HepG2 (cell line): ENCODE data around the gene AFF4. TPM values are rescaled to one million over a fixed set of nuclear protein-coding genes. Genes with fewer than 3 reads are reported as not detected.

ENCODE experiments used
- ARNTL ChIP-seq: sonication (generic); formaldehyde crosslinking; IDR thresholded peaks from 2 replicates; pipeline ENCODE4 v1.4.0; 2020; ENCODE audit warnings: mild to moderate bottlenecking, missing genetic modification reagents
- DBP ChIP-seq: sonication (generic); formaldehyde crosslinking; IDR thresholded peaks from 2 replicates; pipeline ENCODE4 v1.4.0; 2020; ENCODE audit warnings: missing genetic modification reagents; ENCODE audit errors: not compliant biosample characterization
- ELK4 ChIP-seq: sonication (generic); formaldehyde crosslinking; IDR thresholded peaks from 2 replicates; pipeline ENCODE4 v1.9.0; 2021; ENCODE audit warnings: missing genetic modification reagents, borderline replicate concordance
- EZH2 ChIP-seq: conservative IDR thresholded peaks from 2 replicates; pipeline ENCODE4 v1.6.1; 2012; ENCODE audit warnings: mild to moderate bottlenecking, low read depth, low read length, moderate library complexity
- FOXK1 ChIP-seq: sonication (generic); formaldehyde crosslinking; IDR thresholded peaks from 2 replicates; pipeline ENCODE4 v1.4.0; 2020; ENCODE audit warnings: low read depth, missing genetic modification reagents, borderline replicate concordance
- HNF1A ChIP-seq, 2 experiments: sonication (generic) in 1 of 2; formaldehyde crosslinking in 1 of 2; IDR thresholded peaks; 2 replicates each; pipeline versions ENCODE4 v1.4.0 to v1.6.1; 2016 to 2020; ENCODE audit warnings: borderline replicate concordance in 1 of 2, low read depth in 1 of 2, mild to moderate bottlenecking in 1 of 2, missing genetic modification reagents in 1 of 2
- MATR3 ChIP-seq: sonication (generic); formaldehyde crosslinking; IDR thresholded peaks from 2 replicates; pipeline ENCODE4 v1.4.0; 2020; ENCODE audit warnings: missing genetic modification reagents
- MAX ChIP-seq: IDR thresholded peaks from 2 replicates; pipeline ENCODE4 v1.6.1; 2012; ENCODE audit warnings: inconsistent platforms
- PHB2 ChIP-seq: fragments of 450-650 bp; IDR thresholded peaks from 2 replicates; pipeline ENCODE4 v1.6.1; 2018; ENCODE audit not compliant: partially characterized antibody
- PRMT3 ChIP-seq: sonication (generic); formaldehyde crosslinking; IDR thresholded peaks from 2 replicates; pipeline ENCODE4 v1.8.1; 2022; ENCODE audit warnings: low read depth, mild to moderate bottlenecking, moderate library complexity, missing genetic modification reagents, borderline replicate concordance
- RAD51 ChIP-seq: fragments of 450-650 bp; IDR thresholded peaks from 2 replicates; pipeline ENCODE4 v1.6.1; 2016; ENCODE audit warnings: borderline replicate concordance
- SMC3 ChIP-seq: IDR thresholded peaks from 2 replicates; pipeline ENCODE4 v1.6.1; 2011; ENCODE audit warnings: low read length, improper control_type of control experiment
- ZBTB34 ChIP-seq: sonication (generic); formaldehyde crosslinking; IDR thresholded peaks from 2 replicates; pipeline ENCODE4 v1.8.0; 2022; ENCODE audit warnings: mild to moderate bottlenecking, missing genetic modification reagents
- ZBTB7B ChIP-seq: sonication (generic); formaldehyde crosslinking; IDR thresholded peaks from 2 replicates; pipeline ENCODE4 v1.4.0; 2020; ENCODE audit warnings: missing genetic modification reagents
- ZFP37 ChIP-seq: sonication (generic); formaldehyde crosslinking; IDR thresholded peaks from 2 replicates; pipeline ENCODE4 v1.4.0; 2020; ENCODE audit warnings: missing genetic modification reagents, borderline replicate concordance
- ZNF530 ChIP-seq: sonication (generic); formaldehyde crosslinking; IDR thresholded peaks from 2 replicates; pipeline ENCODE4 v1.5.0; 2020; ENCODE audit warnings: low read depth, mild to moderate bottlenecking, missing genetic modification reagents
- ZNF543 ChIP-seq: sonication (generic); formaldehyde crosslinking; IDR thresholded peaks from 2 replicates; pipeline ENCODE4 v1.4.0; 2020; ENCODE audit warnings: mild to moderate bottlenecking, missing genetic modification reagents
- ZNF615 ChIP-seq: sonication (generic); formaldehyde crosslinking; IDR thresholded peaks from 2 replicates; pipeline ENCODE4 v1.5.0; 2020; ENCODE audit warnings: mild to moderate bottlenecking, missing genetic modification reagents, borderline replicate concordance
- ZNF660 ChIP-seq: sonication (generic); formaldehyde crosslinking; IDR thresholded peaks from 2 replicates; pipeline ENCODE4 v1.5.1; 2020; ENCODE audit warnings: mild to moderate bottlenecking, low read depth, missing genetic modification reagents, borderline replicate concordance
- ZNF891 ChIP-seq: sonication (generic); formaldehyde crosslinking; IDR thresholded peaks from 2 replicates; pipeline ENCODE4 v1.5.0; 2020; ENCODE audit warnings: mild to moderate bottlenecking, missing genetic modification reagents
- polyA plus RNA-seq, 8 experiments: library from polyadenylated mRNA; depleted of rRNA in 3 of 8; stranded (reverse) in 7 of 8; unstranded in 1 of 8; fragments of >200 nt; fragmentation: Illumina TruSeq in 4 of 8; extraction: Trizol in 4 of 8; gene quantifications; 2 replicates each; pipeline versions ENCODE4 v1.2.1 to v1.2.3, GENCODE V29; 2011 to 2016; ENCODE audit warnings: low read depth in 4 of 8, missing spikeins in 1 of 8, mixed read lengths in 1 of 8; ENCODE audit not compliant: insufficient read depth in 1 of 8
- total RNA-seq, 5 experiments: library from RNA; depleted of rRNA; stranded (reverse); fragments of >200 nt; fragmentation: Illumina TruSeq; extraction: Trizol; gene quantifications; 2 replicates each; pipeline ENCODE4 v1.2.3, GENCODE V29; 2016; ENCODE audit warnings: low read depth in 1 of 5

AFF4 gene
- total and polyA plus RNA-seq, 2 of the 13 experiments (the other 11 are each of a cell fraction or from before 2014, with no cell fraction given): 22.1 to 25.5 TPM

GRCh38 chr5:132866342-132867045, 96.9 kb downstream of the AFF4 start, which contains the start of the genes GDF9 and UQCRQ (continued):
- TF ChIP-seq ZFP37 (CRISPR knock-in tag) (peak; percentile 18; the same call in 1 of the 2 replicates), EZH2 (no peak), MATR3 (CRISPR knock-in tag) (no peak), ARNTL (peak; percentile 53; the same call in 1 of the 2 replicates), ZNF530 (no peak), ZNF891 (CRISPR knock-in tag) (peak; percentile 72; the same call in 1 of the 2 replicates), DBP (CRISPR knock-in tag) (no peak), MAX (peak; percentile 82; the same call in 1 of the 2 replicates), FOXK1 (CRISPR knock-in tag) (0 out of 2 replicates have a peak, but pooled peaks have one; percentile 55), HNF1A (IDR thresholded peaks at IDR 0.05; ENCODE audit: low read depth) (peak; percentile 42; the same call in 1 of the 2 replicates), HNF1A (CRISPR knock-in tag; IDR thresholded peaks at IDR 0.05; ENCODE audit: borderline replicate concordance) (peak; percentile 48; the same call in 1 of the 2 replicates), ELK4 (CRISPR knock-in tag) (no peak), ZNF615 (CRISPR knock-in tag) (no peak), ZBTB34 (CRISPR knock-in tag) (peak; percentile 79; the same call in 1 of the 2 replicates), PRMT3 (CRISPR knock-in tag) (no peak), ZNF660 (no peak), RAD51 (no peak), ZBTB7B (CRISPR knock-in tag) (no peak), SMC3 (peak; percentile 54), PHB2 (no peak), ZNF543 (peak; percentile 77)
